Activated CD4-positive, alpha-beta T cell treated with anti-CD3 and anti-CD28 coated beads for 36 hours (primary cell): ENCODE measurements around the gene TMC7. TPM values are rescaled to one million over a fixed set of nuclear protein-coding genes. Genes with fewer than 3 reads are reported as not detected.

Experiments
- ATAC-seq: fragments of 200-7000 bp; cut with Tn5 transposase; one replicate; pipeline ENCODE4 v1.10.0; 2021; ENCODE audit warnings: mild to moderate bottlenecking, moderate library complexity
- CTCF ChIA-PET: fragments of 350-600 bp; sonication (Branson Sonifier 250); formaldehyde crosslinking; loops from one replicate; lab custom pipeline; 2021; ENCODE audit warnings: antibody characterized with exemption; lab: Charles Lee
- POLR2A ChIA-PET: fragments of 350-600 bp; sonication (Branson Sonifier 250); formaldehyde crosslinking; loops from one replicate; lab custom pipeline; 2021; ENCODE audit warnings: antibody characterized with exemption, inconsistent platforms; lab: Charles Lee
- DNase-seq: peaks from one replicate; pipeline ENCODE4 v3.0.0-alpha.2; 2020
- H3K27ac Mint-ChIP-seq: one replicate; pipeline ENCODE4 v1.8.0; 2021; ENCODE audit warnings: mixed read lengths
- H3K27me3 Mint-ChIP-seq: one replicate; pipeline ENCODE4 v1.8.0; 2021; ENCODE audit warnings: mixed read lengths
- H3K36me3 Mint-ChIP-seq: one replicate; pipeline ENCODE4 v1.8.0; 2021; ENCODE audit warnings: low read depth, mixed read lengths
- H3K4me1 Mint-ChIP-seq: one replicate; pipeline ENCODE4 v1.8.0; 2021; ENCODE audit warnings: mixed read lengths
- H3K4me3 Mint-ChIP-seq: one replicate; pipeline ENCODE4 v1.8.0; 2021; ENCODE audit warnings: mild to moderate bottlenecking, moderate library complexity, mixed read lengths
- H3K9me3 Mint-ChIP-seq: one replicate; pipeline ENCODE4 v1.8.0; 2021; ENCODE audit warnings: low read depth, mixed read lengths
- intact Hi-C, 2 experiments: fragments of 100-400 bp; cut with DNase I in 1 of 2; cut with micrococcal nuclease in 1 of 2; formaldehyde crosslinking; loops; one replicate each; pipeline versions ENCODE4 v1.14.2 to v1.15.1; 2022 to 2024; cut with DNase I, micrococcal nuclease
- total RNA-seq, 2 experiments: library from RNA; stranded (reverse); gene quantifications; one replicate each; pipeline ENCODE4 v1.2.3, GENCODE V29; 2021

The TMC7 gene
- total RNA-seq, 2 experiments from 2014 or later: not detected

DNA sequence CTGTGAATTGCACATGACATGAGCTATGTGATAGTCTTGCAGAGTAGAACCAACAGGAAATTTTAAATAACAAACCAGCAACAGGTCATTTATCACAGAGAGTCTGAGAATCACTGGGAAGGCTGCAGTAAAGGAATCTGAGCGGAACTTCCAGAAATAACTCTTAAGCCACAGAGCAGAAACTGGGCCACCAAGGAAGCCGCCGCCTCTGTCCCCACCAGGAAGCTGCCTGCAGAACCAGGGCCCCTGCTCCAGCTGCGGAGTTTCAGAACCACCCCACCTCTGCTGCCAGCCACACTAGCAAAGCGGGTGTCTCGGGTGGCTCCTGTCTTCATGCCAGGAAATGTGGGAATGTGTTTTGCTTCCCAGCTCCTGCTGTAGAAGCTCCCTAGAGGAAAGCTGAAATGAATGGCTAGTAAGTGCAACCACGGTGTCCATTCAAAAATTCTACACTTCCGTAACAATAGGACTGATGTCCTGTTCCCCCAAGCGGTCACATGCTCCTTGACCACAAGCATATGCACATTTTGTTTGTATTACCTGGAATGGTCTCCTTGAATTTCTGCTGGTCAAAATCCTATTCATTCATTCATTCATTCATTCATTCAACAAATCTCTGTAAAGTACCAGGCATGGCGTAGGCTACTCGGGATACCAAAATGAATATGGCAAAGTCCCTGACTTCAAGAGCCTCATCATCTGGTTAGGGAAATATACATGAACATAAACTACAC is 122.3 kb downstream of the TMC7 start:
- CTCF ChIA-PET: interaction anchor here (0.6 to 1.3 kb wide), 4 partner anchors 9 to 74 kb away, joined by 3 to 5 read pairs (median 3); no protein-coding TSS in a partner anchor
- no peak for ATAC-seq
- Mint-ChIP-seq H3K4me3 (no peak overlapping the region), H3K27me3 (peaks cover 5% of the 10 kb centered on the region), H3K36me3 (no peaks in the 10 kb centered on the region), H3K4me1 (peaks cover 7% of the 10 kb centered on the region), H3K27ac (no peak overlapping the region), H3K9me3 (no peaks in the 10 kb centered on the region)
- POLR2A ChIA-PET: no interaction called here
- no peak for DNase-seq
- intact Hi-C loops: no loop called here

GRCh38 chr16:19106625-19107020 is 122.9 kb downstream of the TMC7 start:
- no peak overlapping the region for H3K27ac Mint-ChIP-seq
- peaks cover 7% of the 10 kb centered on the region for H3K4me1 Mint-ChIP-seq
- no peak overlapping the region for H3K4me3 Mint-ChIP-seq
- H3K27me3 Mint-ChIP-seq: peaks cover 5% of the 10 kb centered on the region
- CTCF ChIA-PET: interaction anchor here (1.3 kb wide), 1 partner anchor 21 kb away, joined by 3 read pairs; no protein-coding TSS in a partner anchor
- H3K36me3 Mint-ChIP-seq: no peaks in the 10 kb centered on the region
- ATAC-seq (no peak), DNase-seq (no peak)
- intact Hi-C loops: no loop called here
- H3K9me3 Mint-ChIP-seq: no peaks in the 10 kb centered on the region
- POLR2A ChIA-PET: no interaction called here

DNA sequence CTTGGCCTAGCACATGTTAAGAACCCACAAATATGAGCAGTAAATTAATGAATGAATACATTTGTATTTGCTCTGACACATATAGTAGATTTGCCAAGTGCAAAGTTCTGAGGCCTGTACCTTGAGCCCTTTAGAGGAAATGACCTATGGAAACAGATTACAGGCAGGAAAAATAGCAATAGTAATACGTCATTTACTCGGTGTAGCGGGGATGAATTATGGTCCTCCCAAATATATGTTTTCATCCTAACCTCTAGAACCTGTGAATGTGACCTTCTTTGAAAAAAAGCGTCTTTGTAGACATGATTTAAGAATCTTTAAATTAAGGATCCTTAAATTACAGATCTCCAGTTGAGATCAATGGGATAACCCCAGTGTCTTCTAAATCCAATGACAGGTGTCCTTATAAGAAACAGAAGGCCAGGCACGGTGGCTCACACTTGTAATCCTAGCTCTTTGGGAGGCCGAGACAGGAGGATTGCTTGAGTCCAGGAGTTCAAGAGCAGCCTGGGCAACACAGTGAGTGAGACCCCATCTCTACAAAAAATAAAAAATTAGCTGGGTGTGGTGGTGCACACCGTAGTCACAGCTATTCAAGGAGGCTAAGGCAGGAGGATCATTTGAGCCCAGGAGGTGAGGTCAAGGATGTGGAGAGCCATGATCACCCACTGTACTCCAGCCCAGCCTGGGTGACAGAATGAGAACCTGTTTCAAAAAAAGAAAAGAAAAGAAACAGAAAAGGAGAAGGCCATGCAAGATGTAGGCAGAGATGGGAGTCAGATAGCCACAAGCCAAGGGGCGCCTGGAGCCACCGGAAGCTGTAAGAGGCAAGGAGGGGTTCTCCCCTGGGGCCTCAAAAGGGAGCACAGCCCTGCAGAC is 124.9 kb downstream of the TMC7 start:
- ChIA-PET CTCF (interaction anchor here (0.8 kb wide), 1 partner anchor 23 kb away, joined by 4 read pairs; no protein-coding TSS in a partner anchor), POLR2A (no interaction called here)
- intact Hi-C loops: no loop called here
- Mint-ChIP-seq H3K27me3 (peaks cover 16% of the 10 kb centered on the region), H3K4me1 (peaks cover 11% of the 10 kb centered on the region), H3K36me3 (no peaks in the 10 kb centered on the region), H3K4me3 (no peak overlapping the region), H3K9me3 (no peaks in the 10 kb centered on the region), H3K27ac (no peak overlapping the region)
- ATAC-seq (no peak), DNase-seq (no peak)

GRCh38 chr16:19109288-19109664 is 125.5 kb downstream of the TMC7 start:
- H3K27ac Mint-ChIP-seq: no peak overlapping the region
- ChIA-PET CTCF (interaction anchor here (0.8 kb wide), 1 partner anchor 23 kb away, joined by 4 read pairs; no protein-coding TSS in a partner anchor), POLR2A (interaction anchor here (0.6 kb wide), 1 partner anchor 665 kb away, joined by 5 read pairs; no protein-coding TSS in a partner anchor)
- H3K4me3 Mint-ChIP-seq: no peak overlapping the region
- H3K36me3 Mint-ChIP-seq: no peaks in the 10 kb centered on the region
- H3K4me1 Mint-ChIP-seq: peaks cover 11% of the 10 kb centered on the region
- DNase-seq (no peak), ATAC-seq (no peak)
- peaks cover 16% of the 10 kb centered on the region for H3K27me3 Mint-ChIP-seq
- intact Hi-C loops: no loop called here
- H3K9me3 Mint-ChIP-seq: no peaks in the 10 kb centered on the region

GRCh38 chr16:19110537-19111360 is 127.0 kb downstream of the TMC7 start:
- Mint-ChIP-seq H3K27ac (no peak overlapping the region), H3K4me3 (no peak overlapping the region), H3K36me3 (no peaks in the 10 kb centered on the region), H3K4me1 (peaks cover 11% of the 10 kb centered on the region), H3K27me3 (peaks cover 16% of the 10 kb centered on the region), H3K9me3 (no peaks in the 10 kb centered on the region)
- ChIA-PET POLR2A (no interaction called here), CTCF (no interaction called here)
- intact Hi-C loops: no loop called here
- DNase-seq (no peak), ATAC-seq (no peak)

GRCh38 chr16:19112099-19112407 is 128.3 kb downstream of the TMC7 start:
- no peaks in the 10 kb centered on the region for H3K36me3 Mint-ChIP-seq
- intact Hi-C loops: no loop called here
- POLR2A ChIA-PET: no interaction called here
- H3K27ac Mint-ChIP-seq: no peak overlapping the region
- CTCF ChIA-PET: interaction anchor here (0.8 to 0.9 kb wide), 2 partner anchors 24 to 26 kb away, joined by 3 read pairs; no protein-coding TSS in a partner anchor
- H3K4me3 Mint-ChIP-seq: no peak overlapping the region
- H3K27me3 Mint-ChIP-seq: peaks cover 17% of the 10 kb centered on the region
- ATAC-seq: no peak
- H3K9me3 Mint-ChIP-seq: no peaks in the 10 kb centered on the region
- peaks cover 11% of the 10 kb centered on the region for H3K4me1 Mint-ChIP-seq
- no peak for DNase-seq

Other genes with a start within 250 kb of the TMC7 start
- gene RPS15A, start 193.6 kb upstream of the TMC7 start, total RNA-seq: 1,000 to 10,000 TPM; 1,904 to 2,150 TPM
- 100 to 1,000 TPM in 1 of 2 experiments, 10 to 100 TPM in 1; 92.0 to 102 TPM for gene ARL6IP1, start 182.4 kb upstream of the TMC7 start, total RNA-seq
- 100 to 1,000 TPM in 1 of 2 experiments, 10 to 100 TPM in 1; 82.2 to 101 TPM for gene SMG1, start 57.5 kb upstream of the TMC7 start, total RNA-seq
- 10 to 100 TPM; 13.2 to 16.0 TPM for gene COQ7, start 83.7 kb downstream of the TMC7 start, total RNA-seq
- gene ITPRIPL2, start 130.0 kb downstream of the TMC7 start, total RNA-seq: 1 to 10 TPM; 2.4 to 4.2 TPM
- not detected for gene SYT17, start 184.3 kb downstream of the TMC7 start, total RNA-seq